ENCODE measurements around the gene ZNF800. TPM values are rescaled to one million over a fixed set of nuclear protein-coding genes. Genes with fewer than 3 reads are reported as not detected.

ZNF800 gene
- total RNA-seq, 1 experiment from 2014 or later: 5.3 TPM

DNA sequence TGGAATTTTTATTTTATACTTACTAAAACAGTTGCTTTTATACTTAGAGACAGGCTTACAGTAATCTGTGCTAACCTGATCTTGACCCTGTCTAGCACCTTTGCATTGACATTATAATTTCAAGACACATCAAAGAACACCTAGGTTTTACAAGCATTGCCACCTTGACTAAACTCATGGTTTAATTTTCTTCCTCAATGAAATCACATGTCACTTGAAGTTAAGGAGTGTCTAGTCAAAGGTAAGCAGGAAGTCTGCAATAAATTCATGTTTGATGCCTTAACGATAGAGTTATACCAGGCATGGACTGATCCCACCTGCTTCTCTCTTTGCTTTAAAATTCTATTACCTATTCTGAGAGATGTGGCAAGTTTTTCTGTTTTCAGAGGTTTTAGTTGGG lies 62.4 kb downstream of the ZNF800 start:
- no peak for DNase-seq
- Histone ChIP-seq H3K36me3 (no peaks in the 10 kb centered on the region), H3K9me3 (no peaks in the 10 kb centered on the region), H3K4me3 (no peak overlapping the region), H3K27me3 (peaks cover 2% of the 10 kb centered on the region; the same call in 1 of the 2 replicates)

DNA sequence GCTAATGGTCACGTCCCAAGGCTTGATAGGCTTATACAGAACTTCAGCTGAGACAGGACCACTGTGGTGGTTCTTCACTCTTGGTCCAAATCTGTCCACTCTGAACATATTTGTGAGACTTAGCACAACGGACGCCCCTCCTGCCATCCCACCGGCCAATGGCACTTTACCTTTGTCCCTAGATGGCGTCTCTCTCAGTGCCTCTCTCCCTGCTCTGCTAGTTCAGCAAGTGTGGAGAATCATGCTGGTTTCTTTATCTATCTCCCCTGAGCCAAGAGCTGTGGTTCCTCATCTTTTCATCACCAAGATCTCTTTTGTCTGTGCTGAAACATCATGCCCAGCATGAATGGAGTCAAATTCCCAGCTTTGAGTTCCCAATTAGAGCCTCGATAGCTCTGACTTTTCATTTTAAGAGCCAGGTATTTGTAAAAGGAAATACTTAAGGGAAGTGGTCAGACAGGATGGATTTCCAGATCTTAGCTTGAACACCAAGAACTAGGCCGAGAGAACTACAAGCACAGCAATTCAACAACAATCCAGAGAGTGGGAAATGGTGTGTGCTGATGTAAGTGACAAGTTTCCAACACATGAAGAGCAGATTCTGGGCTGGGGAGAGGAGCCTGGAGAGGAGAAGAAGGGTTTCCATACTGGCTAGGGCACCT lies 69.5 kb downstream of the ZNF800 start:
- peaks cover 2% of the 10 kb centered on the region; the same call in 1 of the 2 replicates for H3K27me3 ChIP-seq
- DNase-seq: no peak
- no peak overlapping the region for H3K4me3 ChIP-seq
- no peaks in the 10 kb centered on the region for H3K36me3 ChIP-seq
- no peaks in the 10 kb centered on the region for H3K9me3 ChIP-seq

DNA sequence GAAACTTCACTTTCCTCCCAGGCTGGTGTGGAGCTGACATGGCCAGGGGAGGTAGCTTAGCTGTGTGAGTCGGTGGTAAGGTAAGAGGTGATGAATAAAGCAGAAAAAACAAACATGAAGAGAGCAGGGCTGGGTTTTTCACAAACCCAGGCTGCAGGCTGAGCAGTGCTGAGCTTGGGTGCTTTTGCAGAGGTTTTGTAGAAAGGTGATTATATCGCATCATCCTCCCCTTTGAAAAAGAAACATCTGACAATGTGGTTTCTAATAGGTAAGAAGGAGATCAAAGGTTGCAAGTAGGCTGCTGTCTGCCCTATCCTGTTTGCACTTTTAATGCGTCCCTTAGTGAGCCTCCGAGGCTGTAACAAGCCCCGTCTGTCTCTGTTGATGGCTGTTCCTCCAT lies 70.2 kb downstream of the ZNF800 start:
- no peak overlapping the region for H3K4me3 ChIP-seq
- no peaks in the 10 kb centered on the region for H3K9me3 ChIP-seq
- DNase-seq: no peak
- no peaks in the 10 kb centered on the region for H3K36me3 ChIP-seq
- peaks cover 2% of the 10 kb centered on the region; the same call in 1 of the 2 replicates for H3K27me3 ChIP-seq

- H3K9me3 ChIP-seq: no peaks in the 10 kb centered on the region
- DNase-seq: no peak
- H3K36me3 ChIP-seq: no peaks in the 10 kb centered on the region
- H3K27me3 ChIP-seq: no peaks in the 10 kb centered on the region
- no peak overlapping the region for H3K4me3 ChIP-seq
Observed at GRCh38 chr7:127320974-127321373, 71.5 kb downstream of the ZNF800 start.

Other genes starting within 250 kb of the ZNF800 start
- not detected in 2 replicates for gene GRM8, start 139.8 kb downstream of the ZNF800 start, total RNA-seq (2014; rRNA removed; shearing (Covaris generic); ENCODE audit: low replicate concordance)
- gene GCC1, start 192.9 kb upstream of the ZNF800 start, total RNA-seq (2014; rRNA removed; shearing (Covaris generic); ENCODE audit: low replicate concordance): 7.2 and 8.4 TPM in 2 replicates
- gene ARF5, start 195.7 kb upstream of the ZNF800 start, total RNA-seq (2014; rRNA removed; shearing (Covaris generic); ENCODE audit: low replicate concordance): 187 and 266 TPM in 2 replicates
- gene FSCN3, start 201.0 kb upstream of the ZNF800 start, total RNA-seq (2014; rRNA removed; shearing (Covaris generic); ENCODE audit: low replicate concordance): 1.3 TPM in 1 of 2 replicates, not detected in the other
- not detected in 2 replicates for gene PAX4, start 225.4 kb upstream of the ZNF800 start, total RNA-seq (2014; rRNA removed; shearing (Covaris generic); ENCODE audit: low replicate concordance)